A549 (cell line): ENCODE data around the gene FAH.

Source experiments
- CTCF ChIP-seq: fragments of >200 bp; sonication (Bioruptor Twin); formaldehyde crosslinking; IDR thresholded peaks from 3 replicates; pipeline ENCODE4 v1.5.1; 2016
- EP300 ChIP-seq, 2 experiments: fragments of >200 bp; sonication (Bioruptor Twin); formaldehyde crosslinking; IDR thresholded peaks; 2 replicates in 1 of 2; 3 replicates in 1 of 2; pipeline ENCODE4 v1.6.1; 2016 to 2017
- HOXA7 ChIP-seq: fragments of 250-450 bp; sonication (Bioruptor Pico); IDR thresholded peaks from 2 replicates; pipeline ENCODE4 v1.5.0; 2020; ENCODE audit warnings: mild to moderate bottlenecking, moderate library complexity
- MAFK ChIP-seq: fragments of 450-650 bp; IDR thresholded peaks from 2 replicates; pipeline ENCODE4 v1.6.1; 2014; ENCODE audit not compliant: partially characterized antibody
- MAX ChIP-seq: IDR thresholded peaks from 2 replicates; pipeline ENCODE4 v1.6.1; 2012
- NPAS2 ChIP-seq: fragments of 250-450 bp; sonication (Bioruptor Pico); IDR thresholded peaks from 2 replicates; pipeline ENCODE4 v1.8.0; 2022; ENCODE audit warnings: mild to moderate bottlenecking, moderate library complexity, borderline replicate concordance
- REST ChIP-seq: fragments of 200-600 bp; sonication (generic); IDR thresholded peaks from 2 replicates; pipeline ENCODE4 v1.6.1; 2016; ENCODE audit warnings: antibody characterized with exemption, mild to moderate bottlenecking, moderate library complexity
- RFX5 ChIP-seq: fragments of 450-650 bp; IDR thresholded peaks from 2 replicates; pipeline ENCODE4 v1.7.1; 2014; ENCODE audit warnings: antibody characterized with exemption, mild to moderate bottlenecking, moderate library complexity
- ZC3H11A ChIP-seq: fragments of 450-650 bp; IDR thresholded peaks from 2 replicates; pipeline ENCODE4 v1.6.1; 2014; ENCODE audit warnings: antibody characterized with exemption, mild to moderate bottlenecking

GRCh38 chr15:80186597-80186996 lies 33.8 kb downstream of the FAH start:
- TF ChIP-seq MAX = no peak
- no peak for TF ChIP-seq CTCF
- TF ChIP-seq EP300 (IDR thresholded peaks at IDR 0.05) = no peak
- no peak for TF ChIP-seq RFX5
- no peak for TF ChIP-seq NPAS2 (CRISPR knock-in tag)
- TF ChIP-seq REST = no peak
- no peak for TF ChIP-seq ZC3H11A
- TF ChIP-seq HOXA7 = no peak
- no peak for TF ChIP-seq MAFK
